ENCODE measurements around the gene CHCHD4.

CHCHD4 gene

DNA sequence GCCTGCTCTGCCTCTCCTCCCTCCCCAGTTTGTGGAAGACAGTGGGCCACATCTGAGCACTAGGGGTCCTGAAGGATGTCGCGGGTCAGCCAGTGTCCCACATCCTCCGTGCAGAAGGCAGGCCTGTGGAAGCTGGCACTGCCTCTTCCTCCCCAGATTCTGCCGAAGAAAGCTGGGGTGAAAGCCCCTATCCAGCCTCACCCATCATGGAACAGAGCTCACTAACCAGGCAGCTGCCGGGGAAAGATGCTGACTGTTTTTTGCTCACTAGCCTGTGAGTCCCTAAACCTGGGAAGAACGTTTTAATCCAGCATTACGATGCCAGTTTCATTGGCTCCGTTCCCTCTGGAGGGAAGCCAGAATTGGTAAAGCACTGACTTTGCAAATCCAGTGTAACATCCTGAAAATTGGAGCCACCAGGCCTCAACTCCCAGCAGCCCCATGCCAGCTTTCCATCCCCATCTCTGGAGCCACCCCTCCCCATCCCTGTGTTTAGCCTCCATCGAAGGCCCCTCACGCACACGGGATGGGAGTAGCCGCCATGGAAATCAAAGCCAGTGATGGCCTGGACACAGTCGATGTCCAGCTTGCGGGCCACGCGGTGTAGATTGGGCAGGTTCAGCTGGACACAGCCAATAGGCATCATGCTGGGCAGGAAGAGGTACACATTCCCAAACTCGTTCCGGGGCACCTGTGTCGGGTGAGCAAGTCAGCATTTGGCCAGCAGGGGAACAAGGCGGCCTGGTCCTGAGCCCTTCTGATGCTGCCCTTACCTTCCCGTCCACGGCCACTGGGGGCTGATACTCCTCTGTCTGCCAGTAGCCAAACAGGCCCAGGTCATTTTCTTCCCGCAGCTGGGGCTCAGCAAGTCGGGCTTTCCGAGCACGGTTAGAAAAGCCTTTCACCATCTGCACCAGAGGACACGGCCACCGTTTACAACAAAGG, 23.6 kb upstream of the CHCHD4 start:
- DNase-seq, result peak in 1 of 2 experiments; percentile 42

DNA sequence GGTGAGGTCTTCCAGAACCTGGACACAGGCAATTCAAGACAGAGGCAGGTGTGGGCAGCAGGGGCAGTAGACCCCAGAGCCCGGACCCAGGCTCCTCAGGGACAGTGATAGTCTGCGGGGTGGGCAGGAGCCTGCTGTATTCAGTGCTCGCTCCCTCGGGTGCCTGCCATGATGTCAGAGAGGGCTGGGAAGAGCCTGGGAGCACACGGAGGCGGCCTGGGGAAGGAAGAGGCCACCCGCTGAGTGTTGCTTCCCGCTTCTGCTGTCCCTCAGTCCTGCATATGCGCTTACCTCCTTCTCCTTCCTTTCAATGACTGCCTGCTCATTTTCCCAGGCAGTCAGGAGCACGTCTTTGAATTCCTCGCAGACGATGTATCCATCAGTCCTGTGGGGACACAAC, 22.9 kb upstream of the CHCHD4 start:
- no peak for DNase-seq

DNA sequence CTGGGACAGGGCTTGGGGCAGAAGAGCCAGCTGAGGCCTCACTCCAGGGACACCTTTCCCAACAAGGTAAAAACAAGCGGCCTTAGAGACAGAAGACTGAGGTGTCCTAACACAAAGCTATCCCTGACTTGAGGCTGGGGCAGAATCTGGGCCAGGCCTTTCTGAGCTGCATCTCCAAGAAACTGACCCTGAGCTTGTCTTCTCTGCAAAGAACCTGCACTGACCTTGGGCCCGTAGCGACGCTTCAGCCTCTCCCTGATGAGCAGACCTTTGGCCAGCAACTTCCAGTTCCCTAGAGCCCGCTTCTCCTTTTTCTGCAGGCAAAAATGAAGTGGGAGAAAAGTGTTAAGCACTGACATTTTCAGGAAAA, 22.4 kb upstream of the CHCHD4 start:
- DNase-seq, result no peak

DNA sequence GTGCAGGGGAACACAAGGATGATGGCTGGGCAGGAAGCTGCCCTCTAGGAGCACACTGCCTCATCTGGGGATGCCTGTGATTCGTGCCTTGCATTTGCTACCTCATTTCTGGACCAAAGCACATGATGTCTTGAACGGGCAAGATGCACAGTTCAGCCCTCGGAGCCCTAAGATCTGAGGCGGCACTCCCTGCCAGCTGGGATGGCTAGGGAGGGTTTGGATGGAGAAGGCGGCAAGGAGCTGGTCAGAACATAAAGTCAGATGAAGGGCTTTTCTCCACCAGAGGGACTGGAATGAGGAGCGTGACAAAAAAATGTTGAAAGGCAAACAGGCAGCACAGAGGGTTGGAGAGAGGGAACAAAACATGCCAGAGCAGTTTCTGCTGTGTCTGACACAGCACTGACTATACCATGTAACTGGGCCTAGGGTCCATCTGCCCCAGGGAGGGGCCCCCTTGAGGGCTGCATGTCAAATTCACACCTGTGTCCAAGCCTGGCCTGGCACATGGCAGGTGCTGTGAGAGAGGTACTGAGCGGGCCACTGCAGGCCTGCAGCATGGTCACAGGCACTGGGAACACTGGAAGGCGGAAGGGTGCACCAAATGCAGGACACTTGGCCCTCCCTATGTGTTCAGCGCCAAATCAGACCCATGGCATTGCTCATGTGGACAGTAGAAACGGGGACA, 21.9 kb upstream of the CHCHD4 start:
- no peak for DNase-seq

DNA sequence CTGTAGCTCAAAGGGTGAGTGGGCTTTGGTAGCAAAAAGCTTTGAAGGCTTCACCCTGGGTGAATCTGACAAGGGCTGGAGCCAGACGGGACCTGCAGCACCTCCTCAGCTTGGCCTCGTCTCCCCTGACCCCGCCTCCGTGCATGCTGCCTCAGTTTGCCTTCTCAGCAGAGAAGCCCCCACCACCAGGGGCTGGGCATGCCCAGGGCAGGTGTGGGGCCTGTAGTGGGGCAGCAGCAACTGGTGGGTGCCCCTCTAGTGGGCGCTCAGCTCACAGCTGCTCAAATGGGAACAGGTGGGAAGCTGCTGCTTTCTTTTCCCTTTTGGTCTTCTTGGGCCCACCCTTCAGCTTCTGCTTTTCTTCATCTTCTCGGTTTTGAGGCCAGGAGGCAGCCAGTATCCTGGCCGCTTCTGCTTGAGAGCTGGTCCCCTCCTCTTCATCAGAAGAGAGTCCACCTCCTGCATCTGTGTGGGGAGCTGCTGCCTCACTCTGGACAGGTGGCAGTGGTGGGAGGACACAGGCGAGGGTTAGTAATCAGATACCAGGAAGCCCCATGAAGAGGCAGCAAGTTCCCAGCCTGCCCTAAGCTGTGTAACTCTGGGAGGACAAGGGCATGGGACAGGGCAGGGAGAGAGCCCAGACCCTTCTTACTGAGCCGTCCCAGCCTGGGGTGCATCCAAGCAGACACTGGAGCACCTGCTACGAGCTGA, 21.2 kb upstream of the CHCHD4 start:
- DNase-seq, result no peak

DNA sequence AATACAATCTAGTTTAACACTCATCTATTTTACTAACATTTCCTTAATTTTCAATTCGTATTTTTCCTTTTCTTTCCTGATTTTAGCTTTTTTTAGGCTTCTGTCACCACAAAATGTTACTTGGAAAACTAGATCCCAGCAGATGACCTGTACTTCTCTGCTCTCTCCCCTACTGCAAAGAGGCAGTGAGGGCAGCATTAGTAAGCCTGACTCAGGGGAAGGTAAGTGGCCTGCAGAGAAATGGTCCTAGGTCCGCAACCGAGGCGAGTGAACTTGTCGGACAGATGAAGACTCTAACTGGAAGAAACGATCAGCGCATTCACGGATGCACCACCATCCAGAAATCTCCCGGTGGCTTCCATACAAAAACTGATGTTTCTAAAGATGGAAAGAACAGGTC, 20.6 kb upstream of the CHCHD4 start:
- DNase-seq, result no peak

DNA sequence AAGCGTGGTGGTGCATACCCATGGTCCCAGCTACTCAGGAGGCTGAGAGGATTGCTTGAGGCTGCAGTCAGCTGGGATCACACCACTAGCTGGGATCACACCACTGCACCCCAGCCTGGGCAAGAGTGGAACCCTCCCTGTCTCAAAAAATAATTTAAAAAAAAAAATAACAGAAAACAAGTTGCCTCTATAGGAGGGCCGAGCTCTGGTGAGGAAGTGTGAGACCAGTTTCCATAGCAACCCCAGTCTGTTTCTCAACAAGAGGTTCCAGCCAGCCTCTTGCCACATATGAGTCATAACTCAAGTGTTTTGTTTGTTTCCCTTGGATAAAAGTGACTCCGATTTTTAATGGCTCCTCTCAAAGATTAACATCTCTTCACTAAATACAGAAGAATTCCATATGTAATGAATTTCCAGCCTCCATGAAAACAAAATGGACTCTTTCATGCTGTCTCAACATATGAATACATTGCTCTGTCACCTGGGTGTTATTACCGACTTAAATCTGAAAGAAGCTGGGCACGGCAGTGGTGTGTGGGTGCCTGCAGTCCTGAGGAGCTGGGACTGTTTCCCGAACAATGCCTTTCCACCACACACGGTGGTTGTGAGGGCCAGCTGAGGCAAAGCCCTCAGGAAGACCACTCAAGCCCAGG, 19.9 kb upstream of the CHCHD4 start:
- DNase-seq, result peak; percentile 39 to 68

DNA sequence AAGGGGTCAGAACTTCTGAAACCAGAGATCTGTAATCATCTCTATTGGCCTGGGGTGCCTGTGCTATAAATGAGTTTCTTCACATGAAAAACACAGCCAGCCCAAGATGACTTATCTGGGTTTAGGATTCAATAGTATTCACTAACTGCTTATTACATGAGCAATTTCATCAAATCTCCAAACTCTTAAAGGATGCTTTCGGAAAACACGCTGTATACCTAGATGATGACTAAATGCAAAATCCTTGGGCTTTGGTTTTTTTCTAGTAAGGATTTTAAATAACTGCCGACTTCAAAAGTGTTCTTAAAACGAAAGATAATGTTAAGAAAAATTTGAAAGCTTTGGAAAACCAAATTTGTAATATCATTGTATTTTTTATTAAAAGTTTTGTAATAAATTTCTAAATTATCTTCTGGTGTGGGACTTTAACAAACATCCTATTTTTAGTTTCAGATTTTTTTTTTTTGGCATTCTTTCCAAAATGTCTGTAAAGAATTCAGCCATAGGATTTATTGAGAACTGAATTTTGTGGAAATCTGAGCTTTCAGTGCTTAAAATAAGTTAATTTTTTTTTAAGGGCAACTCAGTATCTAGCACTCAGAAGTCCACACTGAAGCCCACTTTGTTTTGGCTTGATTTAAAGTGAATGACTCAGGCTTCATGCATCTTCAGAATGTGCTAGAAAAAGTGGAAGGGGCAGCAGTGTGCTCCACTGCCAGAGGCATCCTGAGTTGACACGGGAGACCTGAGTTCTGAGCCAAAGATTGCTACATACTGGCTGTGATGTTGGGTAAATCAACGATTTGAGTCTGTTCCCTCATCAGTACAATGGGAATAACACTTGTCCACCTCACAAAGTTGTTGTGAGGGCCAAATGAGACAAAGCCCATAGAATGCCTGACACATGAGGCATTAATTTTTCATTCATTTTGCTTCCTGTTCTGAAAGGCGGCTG, 18.9 kb upstream of the CHCHD4 start:
- DNase-seq, result peak in 1 of 2 experiments; percentile 12

DNA sequence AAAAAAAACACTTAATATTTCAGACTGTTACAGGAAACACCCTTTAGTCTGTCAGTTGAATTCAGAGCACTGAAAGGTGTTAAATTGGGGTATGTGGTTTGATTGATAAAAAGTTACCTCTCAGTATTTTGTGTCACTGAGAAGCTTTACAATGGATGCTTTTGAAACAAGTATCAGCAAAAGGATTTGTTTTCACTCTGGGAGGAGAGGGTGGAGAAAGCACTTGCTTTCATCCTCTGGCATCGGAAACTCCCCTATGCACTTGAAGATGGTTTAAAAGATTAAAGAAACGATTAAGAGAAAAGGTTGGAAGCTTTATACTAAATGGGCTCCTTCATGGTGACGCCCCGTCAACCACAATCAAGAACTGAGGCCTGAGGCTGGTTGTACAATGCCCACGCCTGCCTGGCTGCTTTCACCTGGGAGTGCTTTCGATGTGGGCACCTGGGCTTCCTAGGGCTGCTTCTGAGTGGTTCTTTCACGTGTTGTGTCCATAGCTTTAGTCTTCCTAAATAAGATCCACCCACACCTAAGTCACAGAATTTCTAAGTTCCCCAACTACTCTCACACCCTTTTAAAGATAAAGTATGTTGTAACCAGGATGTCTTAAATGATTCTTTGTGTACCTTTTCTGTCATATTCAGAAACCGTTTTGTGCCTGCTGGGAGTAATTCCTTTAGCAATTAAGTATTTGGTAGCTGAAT, 18.0 kb upstream of the CHCHD4 start:
- no peak for DNase-seq

DNA sequence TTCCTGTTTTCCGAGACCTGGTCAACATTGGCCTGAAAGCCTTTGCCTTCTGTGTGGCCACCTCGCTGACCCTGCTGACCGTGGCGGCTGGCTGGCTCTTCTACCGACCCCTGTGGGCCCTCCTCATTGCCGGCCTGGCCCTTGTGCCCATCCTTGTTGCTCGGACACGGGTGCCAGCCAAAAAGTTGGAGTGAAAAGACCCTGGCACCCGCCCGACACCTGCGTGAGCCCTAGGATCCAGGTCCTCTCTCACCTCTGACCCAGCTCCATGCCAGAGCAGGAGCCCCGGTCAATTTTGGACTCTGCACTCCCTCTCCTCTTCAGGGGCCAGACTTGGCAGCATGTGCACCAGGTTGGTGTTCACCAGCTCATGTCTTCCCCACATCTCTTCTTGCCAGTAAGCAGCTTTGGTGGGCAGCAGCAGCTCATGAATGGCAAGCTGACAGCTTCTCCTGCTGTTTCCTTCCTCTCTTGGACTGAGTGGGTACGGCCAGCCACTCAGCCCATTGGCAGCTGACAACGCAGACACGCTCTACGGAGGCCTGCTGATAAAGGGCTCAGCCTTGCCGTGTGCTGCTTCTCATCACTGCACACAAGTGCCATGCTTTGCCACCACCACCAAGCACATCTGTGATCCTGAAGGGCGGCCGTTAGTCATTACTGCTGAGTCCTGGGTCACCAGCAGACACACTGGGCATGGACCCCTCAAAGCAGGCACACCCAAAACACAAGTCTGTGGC, 17.1 kb upstream of the CHCHD4 start:
- DNase-seq, result no peak

DNA sequence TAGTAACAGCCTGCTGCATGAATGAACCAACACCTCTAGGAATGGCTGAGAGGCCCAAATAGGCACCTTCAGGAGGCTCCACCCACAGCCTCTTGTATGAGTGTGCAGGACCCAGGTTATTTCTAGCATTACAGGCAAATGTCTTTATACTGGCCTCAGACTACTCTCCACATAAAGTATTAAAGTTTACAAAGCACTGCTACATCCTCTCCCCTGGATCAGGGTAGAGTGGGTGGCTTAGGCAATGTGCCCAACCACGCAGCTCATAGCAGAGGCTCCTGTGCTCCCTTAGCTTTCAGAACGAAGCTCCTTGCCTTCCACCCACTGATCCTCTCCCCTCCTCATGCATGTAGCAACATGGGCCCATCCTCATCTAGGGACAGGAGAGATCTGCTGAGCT, 16.5 kb upstream of the CHCHD4 start:
- no peak for DNase-seq

DNA sequence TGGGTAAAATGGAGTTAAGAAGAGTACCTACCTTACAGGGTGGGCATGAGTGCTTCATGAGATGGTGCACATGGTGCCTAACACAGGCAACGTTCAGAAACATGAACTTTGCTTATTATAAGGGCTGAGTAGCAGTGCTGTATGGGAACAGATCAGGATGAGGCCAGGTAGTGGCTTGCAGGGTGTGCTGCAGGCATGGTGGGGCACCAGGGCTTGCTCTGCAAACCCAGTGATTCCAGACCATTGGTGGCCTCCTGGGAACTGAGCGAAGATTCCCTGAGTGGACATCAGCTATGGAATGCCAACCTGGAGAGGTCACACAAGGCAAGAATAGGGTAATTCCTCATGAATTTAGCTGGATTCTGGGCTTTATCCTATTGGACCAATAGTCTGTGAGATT, 16.0 kb upstream of the CHCHD4 start:
- no peak for DNase-seq

DNA sequence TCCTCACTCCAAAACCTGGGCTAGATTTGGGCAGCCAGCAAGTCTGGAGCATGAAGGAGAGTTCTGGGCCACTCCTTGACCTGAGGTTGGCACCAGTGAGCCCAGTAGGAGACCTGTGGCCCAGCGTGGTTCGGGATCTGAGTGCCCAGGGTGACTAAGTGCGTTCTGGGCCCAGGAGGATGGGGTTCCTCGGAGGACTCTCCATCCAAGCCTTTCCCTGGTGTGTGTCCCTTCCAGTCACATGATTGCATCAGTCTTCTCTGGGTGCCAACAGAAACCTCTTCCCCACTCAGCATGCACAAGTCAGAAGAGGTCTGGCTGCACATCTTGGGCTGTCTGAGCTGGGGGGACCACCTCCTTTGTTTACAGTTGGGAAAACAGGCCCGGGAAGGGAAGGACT, 15.1 kb upstream of the CHCHD4 start:
- no peak for DNase-seq

DNA sequence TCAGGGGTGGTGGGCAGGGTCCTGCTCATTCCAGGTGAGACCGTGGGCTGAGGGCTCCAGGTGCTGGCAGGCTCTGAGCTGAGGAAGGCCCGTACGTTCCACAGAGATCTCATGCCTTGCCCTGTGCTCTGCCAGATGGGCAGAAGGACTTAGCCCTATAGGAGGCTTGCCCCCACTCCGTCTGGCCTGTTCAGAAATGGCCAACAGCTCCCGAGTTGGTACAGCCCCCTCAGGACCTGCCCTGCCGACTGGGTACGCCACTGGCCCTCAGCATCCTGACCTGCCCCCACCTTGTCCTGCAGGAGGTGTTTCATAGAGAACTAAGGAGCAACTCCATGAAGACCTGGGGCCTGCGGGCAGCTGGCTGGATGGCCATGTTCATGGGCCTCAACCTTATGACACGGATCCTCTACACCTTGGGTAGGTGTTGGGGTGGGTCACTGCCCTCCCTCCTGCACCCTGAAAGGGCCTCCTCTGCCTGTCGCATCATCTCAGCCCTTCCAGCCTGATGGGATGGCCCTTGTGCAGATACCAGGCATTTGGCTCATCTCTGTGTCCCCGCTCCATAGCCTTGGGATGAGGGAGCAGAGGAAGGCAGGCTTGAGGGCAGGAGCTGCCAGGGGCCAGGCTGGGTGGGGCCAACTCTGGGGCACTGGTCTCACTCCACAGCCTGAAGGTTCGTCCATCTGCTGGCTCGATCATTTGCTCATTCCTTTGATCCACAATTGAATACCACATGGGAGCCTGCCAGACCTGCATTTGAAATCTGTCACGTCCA, 14.4 kb upstream of the CHCHD4 start:
- no peak for DNase-seq

DNA sequence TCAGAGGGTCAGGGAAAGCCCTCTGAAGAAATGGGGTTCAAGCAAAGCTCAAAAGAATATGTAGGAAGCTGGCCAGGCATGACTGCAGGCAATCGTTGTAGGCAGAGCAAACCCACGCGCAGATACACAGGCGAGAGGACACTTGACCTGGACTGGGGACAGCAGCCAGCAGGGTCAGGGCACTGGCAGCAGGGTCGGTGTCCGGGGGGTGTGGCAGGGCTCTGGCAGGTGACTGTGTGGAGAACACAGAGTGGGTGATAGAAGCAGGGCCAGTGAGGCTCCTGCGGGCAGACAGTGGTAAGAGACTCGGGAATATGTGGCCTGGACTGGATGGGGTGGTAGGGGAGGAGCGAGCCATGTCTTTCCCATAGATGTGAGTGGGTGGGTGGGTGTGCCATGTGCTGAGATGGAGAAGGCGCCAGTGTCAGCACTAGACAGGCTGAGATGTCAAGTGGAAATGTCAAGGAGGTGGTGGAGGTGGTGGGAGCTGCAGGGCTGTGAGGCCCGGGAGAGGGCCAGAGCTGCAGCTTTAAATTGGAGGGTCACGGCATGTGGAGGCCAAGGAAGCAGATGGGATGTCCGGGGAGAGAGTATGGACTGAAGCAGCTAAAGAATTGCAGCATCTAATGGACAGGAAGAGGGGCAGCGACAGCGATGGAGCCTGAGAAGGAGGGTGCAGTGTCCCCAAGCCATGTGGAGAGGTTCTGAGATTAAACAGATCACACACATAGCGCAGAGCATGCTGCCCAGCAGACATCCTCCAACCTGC, 13.6 kb upstream of the CHCHD4 start:
- no peak for DNase-seq

DNA sequence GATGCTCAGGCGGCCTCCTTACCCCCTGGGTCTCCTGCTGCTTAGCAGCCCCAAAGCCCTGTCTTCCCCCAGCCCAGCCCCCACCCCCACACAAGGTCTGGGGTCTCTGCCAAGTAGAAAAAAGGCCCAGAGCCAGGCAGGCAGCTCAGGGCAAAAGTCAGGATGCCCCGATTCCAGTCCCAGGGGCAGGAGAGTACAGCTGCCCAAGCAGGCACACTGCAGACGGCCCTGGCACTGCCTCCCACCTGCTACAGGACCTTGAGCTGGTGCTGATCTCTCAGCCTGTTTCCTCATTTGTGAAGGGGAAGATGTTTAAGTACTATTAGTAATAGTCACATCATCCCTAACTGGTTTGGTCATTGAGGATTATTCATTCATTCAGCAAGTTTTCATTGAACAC, 12.8 kb upstream of the CHCHD4 start:
- DNase-seq, result peak in 1 of 2 experiments; percentile 4

DNA sequence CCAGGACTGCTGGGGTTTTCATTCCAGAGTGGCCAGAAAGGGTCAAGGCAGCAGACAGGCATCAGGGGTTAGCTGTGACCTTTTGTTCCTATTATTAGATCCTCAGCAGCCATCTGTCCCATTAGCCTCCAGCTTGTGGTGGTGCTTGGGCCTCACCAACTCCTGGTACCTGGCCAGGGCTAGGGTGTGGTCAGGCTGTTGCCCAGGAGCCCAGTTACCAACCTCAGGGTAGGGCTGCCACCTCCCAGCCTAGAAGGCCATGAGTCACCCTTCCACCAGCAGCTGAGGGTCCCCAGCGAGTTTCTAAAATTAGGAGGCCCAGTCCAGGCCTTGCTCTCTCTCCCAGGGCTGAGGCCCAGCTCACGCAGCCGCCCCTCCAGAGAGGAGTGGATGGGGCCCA, 12.3 kb upstream of the CHCHD4 start:
- no peak for DNase-seq

DNA sequence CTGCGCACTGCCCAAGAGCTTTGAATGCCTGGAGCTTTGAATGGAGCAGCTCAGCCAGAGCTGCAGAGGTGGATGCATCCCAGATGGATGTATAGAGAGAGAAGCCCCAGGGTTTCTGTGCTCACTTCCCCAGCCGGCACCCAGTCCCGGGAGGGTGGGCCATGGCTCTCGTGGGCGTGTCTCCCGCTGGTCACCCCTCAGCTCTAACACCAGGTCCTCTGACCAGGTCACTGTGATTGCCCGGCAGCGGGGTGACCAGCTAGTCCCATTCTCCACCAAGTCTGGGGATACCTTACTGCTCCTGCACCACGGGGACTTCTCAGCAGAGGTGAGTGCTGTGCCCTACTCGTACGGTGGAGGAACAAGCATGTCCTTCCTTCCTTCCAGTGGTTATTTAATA, 10.9 kb upstream of the CHCHD4 start:
- DNase-seq, result no peak

DNA sequence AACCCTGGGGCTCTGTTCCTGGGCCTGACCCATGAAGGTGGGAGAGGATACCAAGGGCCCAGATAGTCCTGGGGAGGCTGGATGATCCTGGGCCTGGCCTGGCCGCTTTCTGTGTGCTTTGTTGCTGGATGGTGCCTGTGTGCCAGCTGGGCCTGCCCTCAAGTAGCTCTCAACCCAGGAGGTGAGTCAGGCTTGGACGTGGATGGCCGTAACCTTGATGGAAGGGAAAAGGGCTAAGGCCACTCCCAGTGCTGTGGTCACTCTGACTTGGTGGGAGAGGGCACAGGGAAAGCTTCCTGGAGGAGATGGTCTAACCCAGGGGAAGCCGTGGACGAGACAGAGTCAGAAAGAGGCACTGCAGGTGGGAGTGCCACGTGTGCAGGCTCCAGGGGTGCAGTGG, 9.6 kb upstream of the CHCHD4 start:
- no peak for DNase-seq
